Lower lobe of right lung (tissue), 2 donors: ENCODE data around the gene GLCE. TPM values are rescaled to one million over a fixed set of nuclear protein-coding genes. Genes with fewer than 3 reads are reported as not detected.
A peak's percentile ranks its signal among the peaks of the same experiment; 100 is the strongest.

Experiments used
- ATAC-seq, 2 donors: fragments of 200-7000 bp; cut with Tn5 transposase; one replicate each; pipeline ENCODE4 v1.9.1; 2020 to 2022; ENCODE audit warnings: mild to moderate bottlenecking in 2 of 2, moderate library complexity in 2 of 2
- DNase-seq: peaks from one replicate; pipeline ENCODE4 v3.0.0-alpha.2; 2020
- H3K27ac ChIP-seq: fragments of 200-600 bp; one replicate; pipeline ENCODE4 v1.8.0; 2022
- H3K27me3 ChIP-seq: fragments of 200-600 bp; one replicate; pipeline ENCODE4 v1.8.0; 2022; ENCODE audit warnings: low read depth
- H3K36me3 ChIP-seq: fragments of 200-600 bp; one replicate; pipeline ENCODE4 v1.8.0; 2022; ENCODE audit warnings: mild to moderate bottlenecking
- H3K4me1 ChIP-seq: fragments of 200-600 bp; one replicate; pipeline ENCODE4 v1.8.0; 2022
- H3K4me3 ChIP-seq: fragments of 200-600 bp; one replicate; pipeline ENCODE4 v1.8.0; 2022; ENCODE audit warnings: mild to moderate bottlenecking
- H3K9me3 ChIP-seq: fragments of 200-600 bp; one replicate; pipeline ENCODE4 v1.8.0; 2022
- CTCF ChIP-seq: fragments of 200-600 bp; IDR thresholded peaks from one replicate; pipeline ENCODE4 v1.8.0; 2022; ENCODE audit warnings: antibody characterized with exemption, mild to moderate bottlenecking
- intact Hi-C: fragments of 100-400 bp; cut with DNase I; formaldehyde crosslinking; loops from one replicate; pipeline ENCODE4 v1.11.0; 2022
- total RNA-seq: library from RNA; stranded (reverse); fragmentation: NEBNext Ultra II Directional; extraction: Animal tissue kit (Norgen Biotek cat#: 25700); gene quantifications from one replicate; pipeline ENCODE4 v1.2.1, GENCODE V29; 2021
- donor health status: DM: no; HTN: yes; CAD: no; lungs with severe emphysema.

GLCE gene
- total RNA-seq, 1 donor from 2014 or later, result 19.0 TPM

- ATAC-seq (peak; percentile 38 to 40), DNase-seq (no peak)
- Histone ChIP-seq H3K9me3 (no peaks in the 10 kb centered on the region), H3K36me3 (no peaks in the 10 kb centered on the region), H3K27ac (no peak overlapping the region), H3K4me1 (no peaks in the 10 kb centered on the region), H3K27me3 (no peaks in the 10 kb centered on the region), H3K4me3 (no peak overlapping the region)
- intact Hi-C loops, result no loop called here
- TF ChIP-seq CTCF, result no peak
Observed at GRCh38 chr15:69313432-69314000, 153.1 kb downstream of the GLCE start.

GRCh38 chr15:69314131-69314530 lies 153.7 kb downstream of the GLCE start:
- ATAC-seq (peak; percentile 31 to 48), DNase-seq (no peak)
- Histone ChIP-seq H3K27me3 (no peaks in the 10 kb centered on the region), H3K4me1 (no peaks in the 10 kb centered on the region), H3K4me3 (peak overlapping the region; percentile 20), H3K27ac (no peak overlapping the region), H3K36me3 (no peaks in the 10 kb centered on the region), H3K9me3 (no peaks in the 10 kb centered on the region)
- TF ChIP-seq CTCF, result no peak
- intact Hi-C loops, result no loop called here

- H3K36me3 ChIP-seq, result no peaks in the 10 kb centered on the region
- H3K27ac ChIP-seq, result no peak overlapping the region
- no peaks in the 10 kb centered on the region for H3K27me3 ChIP-seq
- DNase-seq (no peak), ATAC-seq (no peak)
- peak overlapping the region; percentile 20 for H3K4me3 ChIP-seq
- H3K4me1 ChIP-seq, result peaks cover 5% of the 10 kb centered on the region
- intact Hi-C loops, result no loop called here
- H3K9me3 ChIP-seq, result no peaks in the 10 kb centered on the region
- TF ChIP-seq CTCF, result no peak
Observed at GRCh38 chr15:69314736-69315135, 154.3 kb downstream of the GLCE start.

GRCh38 chr15:69315402-69316110 lies 155.1 kb downstream of the GLCE start:
- no peaks in the 10 kb centered on the region for H3K9me3 ChIP-seq
- H3K4me1 ChIP-seq, result peaks cover 13% of the 10 kb centered on the region
- H3K27me3 ChIP-seq, result no peaks in the 10 kb centered on the region
- peak overlapping the region; percentile 18 for H3K27ac ChIP-seq
- no peaks in the 10 kb centered on the region for H3K36me3 ChIP-seq
- DNase-seq, result no peak
- intact Hi-C loops, result no loop called here
- H3K4me3 ChIP-seq, result peak overlapping the region; percentile 20
- no peak for ATAC-seq
- TF ChIP-seq CTCF, result no peak

- TF ChIP-seq CTCF, result no peak
- Histone ChIP-seq H3K4me3 (peak overlapping the region; percentile 20), H3K27me3 (no peaks in the 10 kb centered on the region), H3K36me3 (no peaks in the 10 kb centered on the region), H3K27ac (no peak overlapping the region), H3K4me1 (peaks cover 21% of the 10 kb centered on the region), H3K9me3 (no peaks in the 10 kb centered on the region)
- intact Hi-C loops, result no loop called here
- ATAC-seq (no peak), DNase-seq (no peak)
Observed at GRCh38 chr15:69316291-69316690, 155.9 kb downstream of the GLCE start.
